ENCODE results near the gene CD27. TPM values are rescaled to one million over a fixed set of nuclear protein-coding genes. Genes with fewer than 3 reads are reported as not detected.

CD27 gene
- total RNA-seq, 4 donors from 2014 or later, result 1.1 to 16.8 (median 2.3) TPM; not detected in 1

DNA sequence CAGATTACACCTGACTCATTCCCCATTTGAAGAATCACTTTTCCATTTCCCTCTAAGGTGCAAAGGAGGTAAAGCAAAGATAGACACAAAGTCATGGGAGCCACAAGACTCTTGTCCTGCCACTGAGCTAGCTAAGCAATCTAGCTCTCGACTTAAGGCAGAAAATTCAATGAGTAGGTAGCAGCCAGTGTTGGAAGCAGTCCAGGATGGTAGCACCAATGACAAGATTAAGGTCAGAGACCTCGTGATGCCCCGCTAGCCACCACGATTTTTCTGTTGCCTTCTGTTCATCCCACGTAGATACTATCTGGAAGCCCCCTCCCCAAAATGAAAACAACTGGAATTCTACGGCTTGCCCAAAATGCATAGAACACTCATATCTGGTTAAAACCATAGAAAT, 24.3 kb downstream of the CD27 start:
- Histone ChIP-seq H3K36me3 (peaks cover 0 to 15% (median 5%) of the 10 kb centered on the region in 4 donors), H3K9me3 (no peaks in the 10 kb centered on the region), H3K27me3 (no peaks in the 10 kb centered on the region), H3K27ac (peak overlapping the region; percentile 88 to 96 (median 90)), H3K4me3 (peak overlapping the region in 1 of 4 donors; percentile 59), H3K4me1 (peaks cover 8 to 48% (median 33%) of the 10 kb centered on the region in 4 donors)
- TF ChIP-seq, protein P1, sequence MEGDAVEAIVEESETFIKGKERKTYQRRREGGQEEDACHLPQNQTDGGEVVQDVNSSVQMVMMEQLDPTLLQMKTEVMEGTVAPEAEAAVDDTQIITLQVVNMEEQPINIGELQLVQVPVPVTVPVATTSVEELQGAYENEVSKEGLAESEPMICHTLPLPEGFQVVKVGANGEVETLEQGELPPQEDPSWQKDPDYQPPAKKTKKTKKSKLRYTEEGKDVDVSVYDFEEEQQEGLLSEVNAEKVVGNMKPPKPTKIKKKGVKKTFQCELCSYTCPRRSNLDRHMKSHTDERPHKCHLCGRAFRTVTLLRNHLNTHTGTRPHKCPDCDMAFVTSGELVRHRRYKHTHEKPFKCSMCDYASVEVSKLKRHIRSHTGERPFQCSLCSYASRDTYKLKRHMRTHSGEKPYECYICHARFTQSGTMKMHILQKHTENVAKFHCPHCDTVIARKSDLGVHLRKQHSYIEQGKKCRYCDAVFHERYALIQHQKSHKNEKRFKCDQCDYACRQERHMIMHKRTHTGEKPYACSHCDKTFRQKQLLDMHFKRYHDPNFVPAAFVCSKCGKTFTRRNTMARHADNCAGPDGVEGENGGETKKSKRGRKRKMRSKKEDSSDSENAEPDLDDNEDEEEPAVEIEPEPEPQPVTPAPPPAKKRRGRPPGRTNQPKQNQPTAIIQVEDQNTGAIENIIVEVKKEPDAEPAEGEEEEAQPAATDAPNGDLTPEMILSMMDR (IDR thresholded peaks at IDR 0.05), result no peak
- TF ChIP-seq POLR2AphosphoS5 (IDR thresholded peaks at IDR 0.05) (no peak), EP300 (IDR thresholded peaks at IDR 0.05; ENCODE audit: low read depth) (no peak), POLR2A (IDR thresholded peaks at IDR 0.05) (no peak)
- intact Hi-C loops (cut with DNase I; ENCODE audit: low total_unique reads), result loop anchor here (5.0 kb wide), 1 partner anchor 147 kb away; no protein-coding TSS in a partner anchor
- WGBS, 2 donors (ENCODE audit: low coverage in 1 of 2), result 60% methylated on average over 6 of the region's 6 CpGs; no CpG with 5 or more reads in 1 of the 2 donors
- no peak for DNase-seq
- in situ Hi-C loops (cut with MboI; ENCODE audit: low pct_ligation_motif_present in 1 of 4, low pct_unique_long_range_greater_than_20kb in 1 of 4, low sequenced_read_pairs in 3 of 4), result loop anchor here in 2 of 4 donors (5.0 to 25.0 kb wide), 2 partner anchors 47 to 132 kb away; partner anchors contain the start of gene TNFRSF1A (in 2 of the 2)

DNA sequence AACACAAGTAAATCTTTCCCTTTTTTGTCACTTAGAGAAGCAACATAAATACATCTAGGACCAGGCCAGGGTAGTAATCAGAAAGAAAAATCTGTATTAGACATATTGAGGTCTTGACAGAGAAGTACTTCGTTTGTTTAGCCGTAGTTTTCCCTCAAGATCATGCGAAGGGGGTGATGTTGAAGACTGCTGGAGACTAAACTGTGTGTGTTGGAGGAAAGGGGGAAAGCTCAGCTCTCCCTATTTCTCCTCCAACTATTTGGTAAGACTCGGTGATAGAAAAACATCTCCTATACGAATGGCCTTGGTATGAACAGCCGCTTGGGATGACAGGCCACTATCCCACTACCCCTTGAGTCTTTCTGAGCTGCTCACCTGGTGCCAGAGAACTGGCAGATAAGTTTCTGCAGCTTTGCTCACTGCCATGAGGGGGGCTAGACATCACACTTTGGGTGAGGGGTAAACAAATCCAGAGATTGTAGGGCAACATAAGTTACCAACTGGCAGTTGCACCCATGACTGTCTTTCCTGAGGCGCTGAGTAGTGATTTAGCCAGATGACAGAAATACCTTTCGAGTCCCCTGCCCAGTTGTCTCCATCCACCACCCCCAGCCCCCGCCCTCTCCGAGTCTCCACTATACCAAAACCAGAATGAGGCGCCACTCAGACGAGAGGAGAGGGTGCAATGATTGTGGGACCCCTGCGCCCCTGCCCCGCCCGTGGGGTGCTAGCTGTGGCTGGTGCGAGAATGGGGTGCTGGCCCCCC, 25.0 kb downstream of the CD27 start:
- intact Hi-C loops (cut with DNase I; ENCODE audit: low total_unique reads) (loop anchor here (5.0 kb wide), 1 partner anchor 147 kb away; no protein-coding TSS in a partner anchor), in situ Hi-C loops (cut with MboI; ENCODE audit: low pct_ligation_motif_present in 1 of 4, low pct_unique_long_range_greater_than_20kb in 1 of 4, low sequenced_read_pairs in 3 of 4) (loop anchor here in 2 of 4 donors (5.0 to 25.0 kb wide), 2 partner anchors 47 to 132 kb away; partner anchors contain the start of gene TNFRSF1A (in 2 of the 2))
- peaks cover 0 to 10% (median 1%) of the 10 kb centered on the region in 4 donors for H3K36me3 ChIP-seq
- no peaks in the 10 kb centered on the region for H3K9me3 ChIP-seq
- H3K27me3 ChIP-seq, result no peaks in the 10 kb centered on the region
- 25 to 51% methylated on average over 4 to 15 of the region's 16 CpGs for WGBS, 2 donors (ENCODE audit: low coverage in 1 of 2)
- H3K4me3 ChIP-seq, result peak overlapping the region; percentile 49 to 78 (median 64)
- H3K27ac ChIP-seq, result peak overlapping the region; percentile 88 to 96 (median 90)
- peaks cover 8 to 44% (median 33%) of the 10 kb centered on the region in 4 donors for H3K4me1 ChIP-seq
- TF ChIP-seq, protein P1 (IDR thresholded peaks at IDR 0.05), result no peak
- TF ChIP-seq EP300 (IDR thresholded peaks at IDR 0.05; ENCODE audit: low read depth) (no peak), POLR2AphosphoS5 (IDR thresholded peaks at IDR 0.05) (no peak), POLR2A (IDR thresholded peaks at IDR 0.05) (no peak)
- no peak for DNase-seq

- peak within 1 kb of the TSS; percentile 88 to 96 (median 90) for H3K27ac ChIP-seq
- in situ Hi-C loops (cut with MboI; ENCODE audit: low pct_ligation_motif_present in 1 of 4, low pct_unique_long_range_greater_than_20kb in 1 of 4, low sequenced_read_pairs in 3 of 4) (loop anchor here in 2 of 4 donors (25.0 kb wide), 1 partner anchor 133 kb away; the partner anchor contains the start of gene TNFRSF1A (in 2 of the 2)), intact Hi-C loops (cut with DNase I; ENCODE audit: low total_unique reads) (no loop called here)
- TF ChIP-seq POLR2A (IDR thresholded peaks at IDR 0.05) (peak; percentile 99), POLR2AphosphoS5 (IDR thresholded peaks at IDR 0.05) (peak; percentile 99), EP300 (IDR thresholded peaks at IDR 0.05; ENCODE audit: low read depth) (no peak)
- TF ChIP-seq, protein P1 (IDR thresholded peaks at IDR 0.05), result peak in 1 of 5 experiments; percentile 36
- H3K4me1 ChIP-seq, result peaks cover 8 to 40% (median 33%) of the 10 kb centered on the region in 4 donors
- no peaks in the 10 kb centered on the region for H3K9me3 ChIP-seq
- H3K36me3 ChIP-seq, result peaks cover 0 to 6% (median 0%) of the 10 kb centered on the region in 4 donors
- no peaks in the 10 kb centered on the region for H3K27me3 ChIP-seq
- DNase-seq, result peak; percentile 98
- 0% methylated on average over 25 of the region's 69 CpGs; no CpG with 5 or more reads in 1 of the 2 donors for WGBS, 2 donors (ENCODE audit: low coverage in 1 of 2)
- peak within 1 kb of the TSS; percentile 49 to 78 (median 64) for H3K4me3 ChIP-seq
Measured at GRCh38 chr12:6470375-6471163, 25.8 kb downstream of the CD27 start, which contains the start of gene VAMP1. Gene VAMP1, minus strand, starts transcription at chr12:6470677. Its CDS starts 146 bp downstream, at chr12:6470531.

All from transverse colon (tissue), 4 donors.